ENCODE results near the gene MYL3.

MYL3 gene

DNA sequence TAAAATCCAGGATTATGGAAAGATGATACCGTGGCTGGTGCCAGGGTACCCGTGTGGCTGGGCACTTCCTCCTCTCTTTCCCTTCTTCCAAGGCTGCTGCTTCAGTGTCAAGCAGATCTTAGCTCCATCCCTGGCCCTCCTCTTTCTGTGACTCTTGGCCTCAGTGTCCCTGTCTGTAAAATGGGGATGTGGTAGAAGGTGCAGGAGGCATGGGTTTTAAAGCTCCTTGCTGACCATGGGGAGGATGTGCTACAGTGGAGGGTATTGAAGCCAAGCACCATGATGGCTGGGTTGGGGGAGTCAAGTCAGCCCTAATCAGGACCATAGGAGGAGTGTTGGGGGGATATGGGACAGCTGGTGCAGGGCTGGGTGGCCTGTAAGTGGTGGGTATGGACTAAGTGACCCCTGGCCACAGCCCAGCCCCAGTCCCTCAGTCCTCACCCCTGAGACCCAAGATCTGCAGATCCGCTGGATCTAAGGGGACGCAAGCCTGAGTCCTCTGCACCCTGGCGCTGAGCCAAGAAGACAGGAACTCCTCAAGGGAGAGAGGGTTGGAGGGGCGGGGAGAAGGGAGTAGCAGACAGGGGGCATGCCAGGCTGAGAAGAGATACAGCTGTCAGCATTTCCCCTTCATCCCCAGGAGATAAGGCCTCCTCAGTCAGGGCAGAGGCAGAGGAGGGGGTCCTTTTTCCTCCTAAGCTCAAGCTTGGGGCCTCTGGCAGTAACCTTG, 26.3 kb upstream of the MYL3 start:
- no peak overlapping the region for H3K4me3 ChIP-seq (replicated peaks; ENCODE audit: low read depth, low read length)
- TF ChIP-seq, protein P1, sequence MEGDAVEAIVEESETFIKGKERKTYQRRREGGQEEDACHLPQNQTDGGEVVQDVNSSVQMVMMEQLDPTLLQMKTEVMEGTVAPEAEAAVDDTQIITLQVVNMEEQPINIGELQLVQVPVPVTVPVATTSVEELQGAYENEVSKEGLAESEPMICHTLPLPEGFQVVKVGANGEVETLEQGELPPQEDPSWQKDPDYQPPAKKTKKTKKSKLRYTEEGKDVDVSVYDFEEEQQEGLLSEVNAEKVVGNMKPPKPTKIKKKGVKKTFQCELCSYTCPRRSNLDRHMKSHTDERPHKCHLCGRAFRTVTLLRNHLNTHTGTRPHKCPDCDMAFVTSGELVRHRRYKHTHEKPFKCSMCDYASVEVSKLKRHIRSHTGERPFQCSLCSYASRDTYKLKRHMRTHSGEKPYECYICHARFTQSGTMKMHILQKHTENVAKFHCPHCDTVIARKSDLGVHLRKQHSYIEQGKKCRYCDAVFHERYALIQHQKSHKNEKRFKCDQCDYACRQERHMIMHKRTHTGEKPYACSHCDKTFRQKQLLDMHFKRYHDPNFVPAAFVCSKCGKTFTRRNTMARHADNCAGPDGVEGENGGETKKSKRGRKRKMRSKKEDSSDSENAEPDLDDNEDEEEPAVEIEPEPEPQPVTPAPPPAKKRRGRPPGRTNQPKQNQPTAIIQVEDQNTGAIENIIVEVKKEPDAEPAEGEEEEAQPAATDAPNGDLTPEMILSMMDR (IDR thresholded peaks at IDR 0.05; ENCODE audit: insufficient read depth, low read length, poor library complexity, severe bottlenecking): no peak
- no peaks in the 10 kb centered on the region for H3K36me3 ChIP-seq (ENCODE audit: control insufficient read depth, insufficient read depth, low read length)
- H3K27me3 ChIP-seq (replicated peaks; ENCODE audit: control insufficient read depth, insufficient read depth, low read length): peaks cover 4% of the 10 kb centered on the region
- no peak for DNase-seq (ENCODE audit: extremely low read depth, insufficient read length)

GRCh38 chr3:46888705-46889104, 25.5 kb upstream of the MYL3 start:
- DNase-seq (ENCODE audit: extremely low read depth, insufficient read length): no peak
- TF ChIP-seq, protein P1 (IDR thresholded peaks at IDR 0.05; ENCODE audit: insufficient read depth, low read length, poor library complexity, severe bottlenecking): no peak
- H3K27me3 ChIP-seq (replicated peaks; ENCODE audit: control insufficient read depth, insufficient read depth, low read length): peaks cover 5% of the 10 kb centered on the region

GRCh38 chr3:46887980-46888494, 24.8 kb upstream of the MYL3 start:
- no peak for DNase-seq (ENCODE audit: extremely low read depth, insufficient read length)
- H3K27me3 ChIP-seq (replicated peaks; ENCODE audit: control insufficient read depth, insufficient read depth, low read length): peaks cover 5% of the 10 kb centered on the region
- H3K4me3 ChIP-seq (replicated peaks; ENCODE audit: low read depth, low read length): no peak overlapping the region
- TF ChIP-seq, protein P1 (IDR thresholded peaks at IDR 0.05; ENCODE audit: insufficient read depth, low read length, poor library complexity, severe bottlenecking): no peak
- H3K36me3 ChIP-seq (ENCODE audit: control insufficient read depth, insufficient read depth, low read length): no peaks in the 10 kb centered on the region

More at GRCh38 chr3:46888705-46889104, 25.5 kb upstream of the MYL3 start:
- no peak overlapping the region for H3K4me3 ChIP-seq (replicated peaks; ENCODE audit: low read depth, low read length)
- H3K36me3 ChIP-seq (ENCODE audit: control insufficient read depth, insufficient read depth, low read length): no peaks in the 10 kb centered on the region

- Histone ChIP-seq H3K4me3 (replicated peaks; ENCODE audit: low read depth, low read length) (no peak overlapping the region), H3K27me3 (replicated peaks; ENCODE audit: control insufficient read depth, insufficient read depth, low read length) (peaks cover 3% of the 10 kb centered on the region; the same call in 1 of the 2 replicates), H3K36me3 (ENCODE audit: control insufficient read depth, insufficient read depth, low read length) (no peaks in the 10 kb centered on the region)
- no peak for DNase-seq (ENCODE audit: extremely low read depth, insufficient read length)
- TF ChIP-seq, protein P1 (IDR thresholded peaks at IDR 0.05; ENCODE audit: insufficient read depth, low read length, poor library complexity, severe bottlenecking): no peak
These were observed 22.4 kb upstream of the MYL3 start for GRCh38 chr3:46885612-46886011.

DNA sequence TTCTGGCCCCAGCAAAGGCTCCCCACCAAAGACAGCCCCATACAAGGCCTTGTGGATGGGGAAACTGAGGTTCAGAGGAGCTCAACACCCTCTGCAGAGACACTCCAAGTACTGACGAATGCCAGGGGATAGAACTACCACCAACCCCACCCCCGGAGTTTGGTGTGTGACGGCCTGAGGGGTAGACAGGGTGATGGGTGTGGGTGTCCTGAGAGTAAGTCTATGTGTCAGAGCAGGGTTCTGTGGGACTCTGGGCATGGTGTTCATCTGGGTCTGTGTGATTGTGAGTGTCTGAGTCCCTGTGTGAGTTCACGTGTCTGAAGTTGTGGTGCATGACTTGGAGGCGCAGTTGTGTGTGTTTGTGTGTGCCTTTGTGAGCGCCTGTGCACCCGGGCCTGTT, 21.7 kb upstream of the MYL3 start:
- TF ChIP-seq, protein P1 (IDR thresholded peaks at IDR 0.05; ENCODE audit: insufficient read depth, low read length, poor library complexity, severe bottlenecking): no peak
- no peaks in the 10 kb centered on the region for H3K36me3 ChIP-seq (ENCODE audit: control insufficient read depth, insufficient read depth, low read length)
- H3K4me3 ChIP-seq (replicated peaks; ENCODE audit: low read depth, low read length): no peak overlapping the region
- no peak for DNase-seq (ENCODE audit: extremely low read depth, insufficient read length)
- peaks cover 3% of the 10 kb centered on the region; the same call in 1 of the 2 replicates for H3K27me3 ChIP-seq (replicated peaks; ENCODE audit: control insufficient read depth, insufficient read depth, low read length)

All from GM06990 (cell line).